ENCODE results near the gene FAM234A.
"Not testable (repeated sequence)": the region's sequence is repeated elsewhere in the genome, so short reads cannot be mapped to it uniquely, and the experiment has no call there.

The FAM234A gene
- total RNA-seq = 23.1 to 26.4 reads per million in 2 donors

GRCh38 chr16:234468-235305 lies at the start of gene FAM234A:
Gene FAM234A, plus strand, starts transcription at chr16:234821. Its CDS starts 19,593 bp downstream, at chr16:254414.
- DNase-seq = peak; percentile 90

- no peak for DNase-seq
These were observed 49.4 kb upstream of the FAM234A start for GRCh38 chr16:185213-185612.

GRCh38 chr16:185691-186090 lies 48.9 kb upstream of the FAM234A start:
- DNase-seq = no peak

GRCh38 chr16:187330-187729 lies 47.3 kb upstream of the FAM234A start:
- DNase-seq = no peak

- DNase-seq = no peak
These were observed 45.9 kb upstream of the FAM234A start for GRCh38 chr16:188674-189073.

- DNase-seq = no peak
These were observed 44.9 kb upstream of the FAM234A start for GRCh38 chr16:189604-190186.

GRCh38 chr16:191831-192230 lies 42.8 kb upstream of the FAM234A start:
- DNase-seq = no peak

- no peak for DNase-seq
These were observed 41.9 kb upstream of the FAM234A start for GRCh38 chr16:192686-193085.

- no peak for DNase-seq
These were observed 41.2 kb upstream of the FAM234A start for GRCh38 chr16:193441-193840.

- no peak for DNase-seq
These were observed 40.1 kb upstream of the FAM234A start for GRCh38 chr16:194516-194915.

GRCh38 chr16:200388-200787 lies 34.2 kb upstream of the FAM234A start:
- DNase-seq = no peak

GRCh38 chr16:203246-203645 lies 31.4 kb upstream of the FAM234A start:
- DNase-seq = no peak

GRCh38 chr16:204046-204445 lies 30.6 kb upstream of the FAM234A start:
- DNase-seq = not testable (repeated sequence)

GRCh38 chr16:209359-209758 lies 25.3 kb upstream of the FAM234A start:
- not testable (repeated sequence) for DNase-seq

GRCh38 chr16:211631-212180 lies 22.9 kb upstream of the FAM234A start:
- not testable (repeated sequence) for DNase-seq

- DNase-seq = no peak
These were observed 21.6 kb upstream of the FAM234A start for GRCh38 chr16:212999-213398.

- DNase-seq = no peak
These were observed 14.6 kb upstream of the FAM234A start for GRCh38 chr16:220021-220420.

GRCh38 chr16:228151-228851 lies 6.3 kb upstream of the FAM234A start:
- no peak for DNase-seq

GRCh38 chr16:228852-229730 lies 5.5 kb upstream of the FAM234A start, which contains the start of gene LUC7L:
Gene LUC7L, minus strand, starts transcription at chr16:229449. Its CDS starts 110 bp downstream, at chr16:229339.
- DNase-seq = peak; percentile 76

GRCh38 chr16:229731-230281 lies 4.8 kb upstream of the FAM234A start:
- no peak for DNase-seq

GRCh38 chr16:230351-230750 lies 4.3 kb upstream of the FAM234A start:
- not testable (repeated sequence) for DNase-seq

- no peak for DNase-seq
These were observed 3.7 kb upstream of the FAM234A start for GRCh38 chr16:230949-231348.

Measured in activated gamma-delta T cell (primary cell).